Activated naive CD8-positive, alpha-beta T cell treated with anti-CD3 and anti-CD28 coated beads, Interleukin-2, amount 50 U/mL, for 24 hours (primary cell): ENCODE results near the gene DAB2IP.
"Not testable (repeated sequence)": the region's sequence is repeated elsewhere in the genome, so short reads cannot be mapped to it uniquely, and the experiment has no call there.

Experiments used
- ATAC-seq: fragments of 150-1000 bp; cut with Tn5 transposase; one replicate; pipeline ENCODE4 v1.10.0; 2021
- DNase-seq: peaks from one replicate; pipeline ENCODE4 v3.0.0; 2021
- H3K27ac Mint-ChIP-seq: one replicate; pipeline ENCODE4 v1.8.0; 2021; ENCODE audit warnings: mild to moderate bottlenecking, mixed read lengths
- H3K27me3 Mint-ChIP-seq: one replicate; pipeline ENCODE4 v1.8.0; 2021; ENCODE audit warnings: mixed read lengths
- H3K36me3 Mint-ChIP-seq: one replicate; pipeline ENCODE4 v1.8.0; 2021; ENCODE audit warnings: low read depth, mixed read lengths
- H3K4me1 Mint-ChIP-seq: one replicate; pipeline ENCODE4 v1.8.0; 2021; ENCODE audit warnings: mixed read lengths
- H3K4me3 Mint-ChIP-seq: one replicate; pipeline ENCODE4 v1.8.0; 2021; ENCODE audit warnings: mild to moderate bottlenecking, moderate library complexity, mixed read lengths
- H3K9me3 Mint-ChIP-seq: one replicate; pipeline ENCODE4 v1.8.0; 2021; ENCODE audit warnings: mixed read lengths

Gene DAB2IP

GRCh38 chr9:121619545-121620324 lies 31.7 kb upstream of the DAB2IP start:
- DNase-seq, result no peak
- no peaks in the 10 kb centered on the region for H3K36me3 Mint-ChIP-seq
- no peak for ATAC-seq
- H3K4me3 Mint-ChIP-seq, result no peak overlapping the region
- H3K27ac Mint-ChIP-seq, result no peak overlapping the region
- H3K27me3 Mint-ChIP-seq, result peaks cover 9% of the 10 kb centered on the region
- no peaks in the 10 kb centered on the region for H3K4me1 Mint-ChIP-seq
- no peaks in the 10 kb centered on the region for H3K9me3 Mint-ChIP-seq

GRCh38 chr9:121620325-121620673 lies 31.1 kb upstream of the DAB2IP start:
- no peaks in the 10 kb centered on the region for H3K36me3 Mint-ChIP-seq
- H3K27me3 Mint-ChIP-seq, result peaks cover 6% of the 10 kb centered on the region
- H3K9me3 Mint-ChIP-seq, result no peaks in the 10 kb centered on the region
- no peak overlapping the region for H3K27ac Mint-ChIP-seq
- ATAC-seq, result no peak
- no peaks in the 10 kb centered on the region for H3K4me1 Mint-ChIP-seq
- H3K4me3 Mint-ChIP-seq, result no peak overlapping the region
- no peak for DNase-seq

DNA sequence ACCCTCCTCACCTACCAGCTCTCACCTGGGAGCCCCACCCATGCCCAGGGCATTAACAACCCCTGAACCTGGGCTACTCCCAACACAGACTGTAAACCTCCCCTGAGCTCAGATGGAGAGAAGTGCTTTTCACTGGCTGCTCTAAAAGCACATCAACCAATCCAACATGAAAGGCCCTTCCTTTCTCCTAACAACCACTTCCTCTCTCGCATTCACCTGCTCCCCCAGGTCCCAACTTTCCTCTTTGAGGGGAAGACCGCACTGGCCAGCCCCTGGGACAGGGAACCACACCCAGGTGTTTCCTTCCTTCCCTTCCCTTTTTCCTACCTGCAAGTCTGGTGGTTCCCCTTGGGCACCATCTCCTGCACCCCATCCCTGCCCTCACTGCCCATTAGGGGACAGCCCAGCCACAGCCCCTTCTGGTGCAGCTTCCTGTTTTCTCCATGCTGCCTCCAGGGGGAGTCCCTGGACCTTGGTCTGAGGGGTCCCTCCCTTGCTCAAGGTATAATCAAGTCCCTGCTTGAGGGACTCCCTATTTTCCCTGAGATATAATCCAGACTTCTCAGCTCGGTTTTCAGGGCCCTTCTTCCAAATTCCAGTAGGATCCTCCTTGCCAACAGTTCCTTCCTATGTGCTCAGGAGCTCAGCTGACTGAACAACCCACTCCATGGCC lies 30.5 kb upstream of the DAB2IP start:
- Mint-ChIP-seq H3K4me3 (no peak overlapping the region), H3K27ac (no peak overlapping the region), H3K4me1 (no peaks in the 10 kb centered on the region), H3K27me3 (peaks cover 4% of the 10 kb centered on the region), H3K9me3 (no peaks in the 10 kb centered on the region), H3K36me3 (no peaks in the 10 kb centered on the region)
- DNase-seq, result peak; percentile 11
- ATAC-seq, result no peak

- no peaks in the 10 kb centered on the region for H3K36me3 Mint-ChIP-seq
These were observed 28.8 kb upstream of the DAB2IP start for GRCh38 chr9:121622387-121623203.

GRCh38 chr9:121623430-121623829 lies 28.0 kb upstream of the DAB2IP start:
- H3K36me3 Mint-ChIP-seq, H3K9me3 Mint-ChIP-seq, H3K27me3 Mint-ChIP-seq, H3K27ac Mint-ChIP-seq, H3K4me3 Mint-ChIP-seq, DNase-seq, ATAC-seq, H3K4me1 Mint-ChIP-seq: not testable (repeated sequence)

More at GRCh38 chr9:121622387-121623203, 28.8 kb upstream of the DAB2IP start:
- Mint-ChIP-seq H3K9me3 (no peaks in the 10 kb centered on the region), H3K27me3 (peaks cover 5% of the 10 kb centered on the region), H3K4me1 (no peaks in the 10 kb centered on the region), H3K27ac (no peak overlapping the region), H3K4me3 (no peak overlapping the region)
- ATAC-seq (no peak), DNase-seq (no peak)

DNA sequence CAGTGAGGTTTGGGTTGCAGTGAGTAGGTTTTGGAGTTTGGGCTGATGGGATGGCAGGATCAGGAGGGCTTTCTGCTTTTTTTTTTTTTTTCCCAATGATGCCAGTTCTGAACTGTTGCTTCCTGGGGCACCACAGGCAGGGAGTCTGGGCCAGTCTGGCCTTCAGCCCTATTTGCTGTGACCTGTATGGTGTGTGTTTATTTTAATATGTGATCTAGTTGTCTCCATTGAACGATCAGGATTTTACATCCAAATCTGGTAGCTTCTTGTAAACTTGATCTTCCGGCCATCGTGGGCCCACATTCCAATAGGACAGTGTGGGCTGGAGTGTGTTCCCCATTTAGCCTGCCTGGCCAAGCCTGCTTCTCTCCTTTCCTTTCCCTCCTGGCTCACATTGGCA lies 25.8 kb upstream of the DAB2IP start:
- Mint-ChIP-seq H3K4me3 (no peak overlapping the region), H3K27me3 (peaks cover 7% of the 10 kb centered on the region)
- ATAC-seq, result no peak

GRCh38 chr9:121626012-121626411 lies 25.4 kb upstream of the DAB2IP start:
- DNase-seq, result no peak
- H3K9me3 Mint-ChIP-seq, result no peaks in the 10 kb centered on the region
- H3K27me3 Mint-ChIP-seq, result peaks cover 7% of the 10 kb centered on the region
- no peaks in the 10 kb centered on the region for H3K4me1 Mint-ChIP-seq
- H3K4me3 Mint-ChIP-seq, result no peak overlapping the region
- H3K27ac Mint-ChIP-seq, result no peak overlapping the region
- no peak for ATAC-seq
- H3K36me3 Mint-ChIP-seq, result no peaks in the 10 kb centered on the region

More for the DNA sequence above, 25.8 kb upstream of the DAB2IP start:
- Mint-ChIP-seq H3K9me3 (no peaks in the 10 kb centered on the region), H3K27ac (no peak overlapping the region), H3K4me1 (no peaks in the 10 kb centered on the region), H3K36me3 (no peaks in the 10 kb centered on the region)
- DNase-seq, result no peak

- no peaks in the 10 kb centered on the region for H3K9me3 Mint-ChIP-seq
- no peak overlapping the region for H3K27ac Mint-ChIP-seq
- H3K36me3 Mint-ChIP-seq, result no peaks in the 10 kb centered on the region
- H3K4me1 Mint-ChIP-seq, result no peaks in the 10 kb centered on the region
- no peak overlapping the region for H3K4me3 Mint-ChIP-seq
- ATAC-seq, result no peak
- DNase-seq, result no peak
- peaks cover 7% of the 10 kb centered on the region for H3K27me3 Mint-ChIP-seq
These were observed 24.0 kb upstream of the DAB2IP start for GRCh38 chr9:121627427-121627826.

DNA sequence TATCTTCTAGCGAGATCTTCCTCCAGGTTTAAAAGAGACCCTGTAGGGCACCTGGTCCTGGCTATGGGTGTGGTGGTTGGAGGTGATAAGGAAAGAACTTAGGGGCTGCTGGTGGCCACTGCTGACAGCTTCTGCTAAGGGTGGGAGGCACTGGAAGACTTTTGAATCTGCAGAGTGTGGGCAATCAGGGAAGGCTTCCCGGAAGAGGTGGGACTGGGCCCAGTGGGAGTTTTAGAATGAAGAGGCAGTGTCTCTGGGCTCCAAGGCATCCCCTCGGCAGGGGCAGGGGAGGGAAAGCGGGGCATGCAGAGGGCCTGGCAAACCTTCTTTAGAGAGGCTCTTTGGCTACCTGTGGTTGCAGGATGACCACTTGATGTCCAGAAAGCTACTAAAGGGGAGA lies 23.0 kb upstream of the DAB2IP start:
- no peaks in the 10 kb centered on the region for H3K9me3 Mint-ChIP-seq
- DNase-seq, result no peak
- H3K27ac Mint-ChIP-seq, result no peak overlapping the region
- H3K36me3 Mint-ChIP-seq, result no peaks in the 10 kb centered on the region
- peaks cover 1% of the 10 kb centered on the region for H3K4me1 Mint-ChIP-seq
- peaks cover 7% of the 10 kb centered on the region for H3K27me3 Mint-ChIP-seq
- no peak overlapping the region for H3K4me3 Mint-ChIP-seq
- no peak for ATAC-seq

DNA sequence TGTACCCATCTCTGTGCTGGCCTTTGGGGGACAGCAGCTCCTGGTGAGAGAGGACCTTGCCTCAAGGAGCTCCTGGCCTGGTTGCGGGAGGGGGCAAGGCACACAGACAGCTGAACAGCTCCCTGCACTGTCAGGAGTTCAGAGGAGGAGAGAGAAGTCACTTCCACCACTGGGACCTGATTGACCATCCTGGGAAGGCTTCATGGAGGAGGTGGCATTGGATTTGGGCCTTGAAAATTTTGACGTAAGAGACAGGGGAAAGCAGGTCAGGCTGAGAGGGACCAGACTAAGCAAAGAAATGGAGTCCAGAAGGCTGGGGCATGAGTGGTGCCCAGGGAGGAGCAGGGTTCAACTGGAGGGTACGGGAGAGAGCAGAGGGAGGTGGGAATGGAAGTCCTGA lies 20.3 kb upstream of the DAB2IP start:
- DNase-seq (no peak), ATAC-seq (no peak)
- H3K27ac Mint-ChIP-seq, result no peak overlapping the region
- H3K4me1 Mint-ChIP-seq, result peaks cover 9% of the 10 kb centered on the region
- H3K9me3 Mint-ChIP-seq, result no peaks in the 10 kb centered on the region
- H3K36me3 Mint-ChIP-seq, result no peaks in the 10 kb centered on the region
- peaks cover 6% of the 10 kb centered on the region for H3K27me3 Mint-ChIP-seq
- H3K4me3 Mint-ChIP-seq, result no peak overlapping the region

- H3K4me3 Mint-ChIP-seq, result no peak overlapping the region
- no peak overlapping the region for H3K27ac Mint-ChIP-seq
- ATAC-seq (no peak), DNase-seq (no peak)
- no peaks in the 10 kb centered on the region for H3K36me3 Mint-ChIP-seq
- no peaks in the 10 kb centered on the region for H3K9me3 Mint-ChIP-seq
- peaks cover 7% of the 10 kb centered on the region for H3K27me3 Mint-ChIP-seq
- peaks cover 9% of the 10 kb centered on the region for H3K4me1 Mint-ChIP-seq
These were observed 19.4 kb upstream of the DAB2IP start for GRCh38 chr9:121631978-121632418.

- Mint-ChIP-seq H3K27ac (no peak overlapping the region), H3K9me3 (no peaks in the 10 kb centered on the region), H3K4me1 (peaks cover 9% of the 10 kb centered on the region), H3K36me3 (no peaks in the 10 kb centered on the region), H3K4me3 (no peak overlapping the region), H3K27me3 (peaks cover 9% of the 10 kb centered on the region)
- no peak for DNase-seq
- no peak for ATAC-seq
These were observed 18.2 kb upstream of the DAB2IP start for GRCh38 chr9:121633119-121633714.

DNA sequence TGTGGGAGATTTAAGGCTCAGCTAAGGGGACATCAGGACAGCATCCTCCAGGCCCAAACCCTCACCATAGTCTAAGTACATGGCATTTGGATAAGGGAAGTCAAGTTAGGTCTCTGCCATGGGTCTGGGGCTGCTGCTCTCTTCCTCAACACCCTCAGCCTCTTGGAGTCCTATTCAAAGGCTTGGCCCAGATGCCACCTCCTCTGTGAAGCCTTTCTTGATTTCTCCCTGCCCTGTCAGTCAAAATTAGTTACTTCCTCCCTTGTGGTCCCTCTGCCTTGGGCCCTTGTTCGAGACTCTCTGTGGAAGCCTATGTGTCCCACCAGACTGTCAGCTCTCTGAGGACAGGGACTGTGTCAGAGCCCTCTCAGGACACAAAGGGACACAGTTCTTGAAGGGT lies 17.7 kb upstream of the DAB2IP start:
- no peak overlapping the region for H3K27ac Mint-ChIP-seq
- H3K4me1 Mint-ChIP-seq, result peaks cover 9% of the 10 kb centered on the region
- peaks cover 7% of the 10 kb centered on the region for H3K27me3 Mint-ChIP-seq
- no peak for DNase-seq
- no peaks in the 10 kb centered on the region for H3K9me3 Mint-ChIP-seq
- no peaks in the 10 kb centered on the region for H3K36me3 Mint-ChIP-seq
- ATAC-seq, result no peak
- no peak overlapping the region for H3K4me3 Mint-ChIP-seq
